NCI-H446 treated with DMSO at 0.1 percent for 48 hours (cell line): Measurements from ENCODE around the gene NUAK2.
"Not testable (repeated sequence)": the region's sequence is repeated elsewhere in the genome, so short reads cannot be mapped to it uniquely, and the experiment has no call there.

Experiments
- DNase-seq: peaks from one replicate; lab custom pipeline; 2025; lab: John Stamatoyannopoulos, UW

The NUAK2 gene

GRCh38 chr1:205297546-205298177 lies 23.9 kb downstream of the NUAK2 start:
- DNase-seq, result not testable (repeated sequence)

- DNase-seq, result no peak
These were observed 25.4 kb downstream of the NUAK2 start for GRCh38 chr1:205296154-205296553.

DNA sequence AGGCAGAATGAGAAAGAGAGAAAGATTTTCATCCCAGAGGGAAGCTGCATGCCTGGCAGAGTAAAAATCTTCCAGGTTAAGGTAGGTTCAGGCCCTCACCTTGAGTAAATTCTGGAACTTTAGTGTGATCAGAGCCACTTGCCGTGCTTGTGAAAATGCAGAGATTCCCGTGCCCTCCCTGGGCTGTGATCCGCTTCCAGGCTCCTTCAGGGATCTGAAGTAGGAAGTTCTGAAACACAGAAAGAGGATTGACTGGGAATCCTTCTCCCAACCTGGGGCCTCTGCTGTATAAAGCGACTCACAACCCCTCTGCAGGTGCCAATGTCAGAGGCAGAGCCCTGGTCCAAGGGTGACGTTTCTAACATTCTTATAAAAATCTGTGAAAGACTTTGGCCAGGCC lies 26.6 kb downstream of the NUAK2 start:
- no peak for DNase-seq

- no peak for DNase-seq
These were observed 27.2 kb downstream of the NUAK2 start for GRCh38 chr1:205294175-205294917.

GRCh38 chr1:205293350-205294074 lies 28.0 kb downstream of the NUAK2 start:
- DNase-seq, result no peak

GRCh38 chr1:205291596-205291995 lies 29.9 kb downstream of the NUAK2 start:
- no peak for DNase-seq

GRCh38 chr1:205287767-205288559 lies 33.6 kb downstream of the NUAK2 start:
- DNase-seq, result no peak

DNA sequence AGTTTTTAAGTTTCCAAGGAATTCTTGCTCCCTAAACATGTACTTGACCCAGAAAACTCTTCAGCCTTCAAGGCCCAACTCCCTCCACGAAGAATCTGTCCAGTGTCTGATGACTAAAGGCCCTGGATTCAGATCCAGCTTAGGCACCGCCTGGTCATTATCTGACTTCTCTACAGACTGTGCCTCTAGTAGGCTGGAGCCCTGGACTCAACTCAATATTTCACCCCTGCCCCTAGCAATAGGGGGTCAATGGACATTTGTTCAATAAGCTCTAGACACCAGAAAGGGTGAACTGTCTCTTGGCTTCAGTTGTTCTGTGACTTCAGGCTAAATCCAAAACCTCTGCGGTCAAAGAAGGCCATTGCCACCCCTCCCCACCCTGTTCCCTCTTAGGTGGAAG lies 34.5 kb downstream of the NUAK2 start:
- no peak for DNase-seq

DNA sequence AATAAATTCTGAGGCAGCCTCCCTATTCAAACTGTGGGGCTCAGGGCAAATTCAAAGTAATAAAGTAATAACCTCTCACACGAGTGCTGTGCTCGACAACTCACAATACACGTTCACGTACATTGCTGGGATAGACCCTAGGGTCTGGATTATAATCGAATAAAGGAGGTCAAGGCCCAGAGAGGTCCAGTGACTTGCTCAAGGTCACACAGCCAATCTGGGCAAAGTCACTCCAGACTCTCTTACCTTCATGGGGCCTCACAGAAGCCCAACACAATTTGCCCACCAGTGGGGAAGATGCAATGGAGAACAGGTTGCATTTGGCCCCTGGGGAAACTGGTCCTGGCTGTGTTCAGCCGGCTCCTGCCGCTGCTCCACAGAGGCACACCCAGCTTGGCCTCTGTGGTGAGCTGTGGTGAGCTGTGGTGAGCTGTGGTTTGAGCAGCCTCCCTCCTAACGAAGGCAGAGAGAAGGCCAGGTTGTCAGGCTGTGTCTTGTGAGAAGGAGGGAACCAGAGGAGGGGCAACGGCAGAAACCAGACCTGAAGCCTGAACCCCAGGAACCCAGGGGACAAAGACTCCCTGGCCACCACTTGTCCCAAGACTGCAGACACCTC lies 35.1 kb downstream of the NUAK2 start:
- DNase-seq, result no peak

DNA sequence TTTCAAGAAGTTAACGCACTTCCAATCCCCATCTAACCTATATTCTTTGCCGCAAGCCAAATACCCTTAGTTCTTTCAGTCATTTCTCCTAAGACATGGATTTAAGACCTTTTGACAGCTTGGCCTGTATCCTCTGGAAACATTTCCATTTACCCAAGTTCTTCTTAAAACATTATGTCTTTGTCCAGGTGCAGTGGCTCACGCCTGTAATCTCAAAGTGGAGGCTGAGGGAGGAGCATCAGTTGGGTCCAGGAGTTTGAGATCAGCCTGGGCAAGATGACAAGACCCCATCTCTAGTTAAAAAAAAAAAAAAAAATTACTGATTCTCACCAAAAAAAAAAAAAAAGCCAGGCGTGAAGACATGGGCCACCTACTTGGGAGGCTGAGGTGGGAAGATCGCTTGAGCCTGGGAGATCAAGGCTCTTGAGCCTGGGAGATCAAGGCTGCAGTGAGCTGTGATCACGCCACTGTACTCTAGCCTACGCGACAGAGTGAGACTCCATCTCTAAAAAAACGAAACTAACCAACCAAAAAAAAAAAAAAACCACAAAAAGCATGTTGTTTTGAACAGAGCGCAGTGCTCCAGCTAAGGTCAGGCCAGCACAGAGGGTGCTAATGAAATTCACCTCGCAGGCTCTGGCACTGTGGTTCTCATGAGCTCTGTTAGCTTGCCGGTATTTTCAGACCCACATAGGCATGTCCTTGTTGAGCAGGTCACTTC lies 36.0 kb downstream of the NUAK2 start:
- DNase-seq, result no peak

GRCh38 chr1:205284420-205285144 lies 37.0 kb downstream of the NUAK2 start:
- DNase-seq, result peak; percentile 2

- no peak for DNase-seq
These were observed 38.0 kb downstream of the NUAK2 start for GRCh38 chr1:205283270-205284147.

GRCh38 chr1:205280666-205281395 lies 40.7 kb downstream of the NUAK2 start:
- not testable (repeated sequence) for DNase-seq

GRCh38 chr1:205279986-205280385 lies 41.6 kb downstream of the NUAK2 start:
- no peak for DNase-seq

- no peak for DNase-seq
These were observed 44.9 kb downstream of the NUAK2 start for GRCh38 chr1:205276689-205277065.

GRCh38 chr1:205275916-205276688 lies 45.4 kb downstream of the NUAK2 start:
- no peak for DNase-seq

- DNase-seq, result no peak
These were observed 46.4 kb downstream of the NUAK2 start for GRCh38 chr1:205275133-205275532.
